GM10266 (cell line): Measurements from ENCODE around the gene CACNA1G.

Source experiments
- DNase-seq: peaks from one replicate; pipeline ENCODE4 v3.0.0; 2012; ENCODE audit errors: extremely low spot score
- CTCF ChIP-seq: IDR thresholded peaks from 2 replicates; pipeline ENCODE4 v1.5.1; 2012; ENCODE audit warnings: mild to moderate bottlenecking, low read depth; ENCODE audit not compliant: control insufficient read depth, insufficient read depth; ENCODE audit errors: missing control alignments

The CACNA1G gene

GRCh38 chr17:50517504-50518383 lies 42.8 kb upstream of the CACNA1G start:
- TF ChIP-seq CTCF: no peak
- no peak for DNase-seq

DNA sequence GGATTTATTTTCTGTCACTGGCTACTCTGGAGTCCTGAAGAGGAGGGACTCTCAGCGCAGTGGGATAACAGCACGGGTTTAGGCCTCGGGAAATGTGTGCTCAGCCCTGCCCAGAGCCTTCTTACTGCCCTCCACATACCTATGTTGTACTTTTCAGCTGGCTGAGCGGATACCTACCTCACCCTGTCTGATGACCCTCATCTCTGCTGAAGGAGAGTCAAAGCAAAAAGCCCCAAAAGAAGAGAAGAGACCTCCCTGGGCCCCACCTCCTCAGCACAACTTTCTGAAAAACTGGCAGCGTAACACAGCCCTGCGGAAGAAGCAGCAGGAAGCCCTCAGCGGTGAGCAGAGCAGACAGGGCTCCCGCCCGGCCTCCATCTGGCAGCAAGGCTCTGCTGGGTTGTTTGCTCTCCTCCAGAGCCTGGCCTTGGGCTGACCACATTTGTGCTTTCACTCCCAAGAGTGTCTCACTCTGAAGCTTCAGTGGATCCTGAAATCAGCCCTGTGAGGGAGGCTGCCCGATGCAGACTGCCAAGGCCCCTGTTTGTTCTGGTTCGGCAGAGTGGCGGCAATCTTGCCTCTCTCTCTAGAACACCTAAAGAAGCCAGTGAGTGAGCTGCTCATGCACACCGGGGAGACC lies 42.0 kb upstream of the CACNA1G start:
- no peak for TF ChIP-seq CTCF
- DNase-seq: no peak

DNA sequence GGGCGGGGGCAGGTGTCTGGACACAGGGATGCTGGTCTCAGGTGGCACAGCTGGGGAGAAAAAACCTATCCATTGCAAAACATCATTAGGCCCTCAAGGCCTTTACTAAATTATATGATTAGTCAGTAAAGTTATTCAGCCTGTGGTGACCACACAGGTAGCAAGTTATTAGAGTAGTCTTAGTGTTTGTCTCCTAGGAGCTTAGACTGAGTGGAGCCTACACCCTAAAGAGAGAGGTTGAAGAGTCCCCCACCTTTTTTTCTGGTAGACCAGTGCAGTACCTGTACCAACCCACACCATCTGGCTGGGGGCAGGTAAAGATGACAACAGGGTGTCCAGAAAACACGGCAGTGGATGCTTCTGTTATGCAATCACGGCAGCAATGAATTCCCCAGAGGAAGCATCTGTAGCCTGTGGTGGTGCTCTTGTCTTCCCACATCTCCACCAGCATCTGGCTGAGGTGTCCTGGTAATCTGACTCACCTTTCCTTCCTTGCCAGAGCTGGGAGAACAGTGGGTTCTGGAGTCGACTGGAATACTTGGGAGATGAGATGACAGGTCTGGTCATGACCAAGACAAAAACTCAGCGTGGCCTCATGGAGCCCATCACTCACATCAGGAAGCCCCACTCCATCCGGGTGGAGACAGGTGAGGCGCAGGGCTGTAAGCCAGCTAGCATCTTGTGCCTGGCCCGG lies 41.2 kb upstream of the CACNA1G start:
- TF ChIP-seq CTCF: no peak
- no peak for DNase-seq

GRCh38 chr17:50520483-50520882 lies 40.0 kb upstream of the CACNA1G start:
- no peak for TF ChIP-seq CTCF
- no peak for DNase-seq

GRCh38 chr17:50521514-50521913 lies 39.0 kb upstream of the CACNA1G start:
- DNase-seq: no peak
- no peak for TF ChIP-seq CTCF

DNA sequence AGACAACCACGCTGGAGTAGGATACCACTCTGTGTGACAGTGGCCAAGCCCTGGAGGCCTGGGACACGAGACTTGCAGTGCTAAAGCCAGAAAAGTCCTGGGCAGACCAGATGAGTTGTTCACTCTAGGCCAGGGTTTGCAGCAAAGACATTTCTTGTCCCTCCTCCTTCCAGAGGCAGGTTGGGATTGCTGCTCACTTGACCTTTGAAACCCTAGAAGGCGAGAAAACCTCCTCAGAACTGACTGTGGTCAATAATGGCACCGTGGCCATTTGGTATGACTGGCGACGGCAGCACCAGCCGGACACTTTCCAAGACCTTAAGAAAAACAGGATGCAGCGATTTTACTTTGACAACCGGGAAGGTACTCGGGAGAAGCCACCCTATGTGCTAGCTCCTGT lies 37.7 kb upstream of the CACNA1G start:
- TF ChIP-seq CTCF: no peak

More for the DNA sequence above, 37.7 kb upstream of the CACNA1G start:
- no peak for DNase-seq
